IMR-90 (cell line): ENCODE data around the gene SYNRG. TPM values are rescaled to one million over a fixed set of nuclear protein-coding genes. Genes with fewer than 3 reads are reported as not detected.

Experiments
- ATAC-seq: fragments of 200-7000 bp; cut with Tn5 transposase; 2 replicates; pipeline ENCODE4 v1.9.1; 2020; ENCODE audit warnings: low read depth, mild to moderate bottlenecking, moderate library complexity
- BruUV-seq: library from RNA; stranded (reverse); fragments of 400-500 nt; replicated peaks from 2 replicates; lab custom pipeline; 2021; lab: Mats Ljungman, UMichigan
- CTCF ChIA-PET: fragments of 300-600 bp; formaldehyde crosslinking; extraction: SDS; loops from one replicate; lab custom pipeline; 2021; ENCODE audit warnings: antibody characterized with exemption; lab: Yijun Ruan, JAX
- POLR2A ChIA-PET: fragments of 300-600 bp; sonication (Branson Sonifier 250); formaldehyde crosslinking; loops from one replicate; lab custom pipeline; 2022; ENCODE audit warnings: antibody characterized with exemption; ENCODE audit not compliant: unreplicated experiment; lab: Charles Lee
- DNase-seq: peaks from one replicate; pipeline ENCODE4 v3.0.0; 2013
- H2AFZ ChIP-seq: replicated peaks from 2 replicates; pipeline ENCODE3; 2013; ENCODE audit warnings: low read length, mild to moderate bottlenecking; ENCODE audit not compliant: poor library complexity
- H2AK5ac ChIP-seq: 2 replicates; pipeline ENCODE4 v1.6.1; 2013; ENCODE audit warnings: low read depth, low read length, inconsistent platforms
- H2AK9ac ChIP-seq: replicated peaks from 2 replicates; pipeline ENCODE3; 2013; ENCODE audit warnings: mild to moderate bottlenecking, low read depth, low read length, moderate library complexity; ENCODE audit not compliant: poor library complexity
- H2BK120ac ChIP-seq: 2 replicates; pipeline ENCODE4 v1.6.1; 2013; ENCODE audit warnings: low read depth, low read length, inconsistent platforms
- H2BK15ac ChIP-seq: 3 replicates; pipeline ENCODE4 v1.6.1; 2013; ENCODE audit warnings: low read depth, low read length, inconsistent platforms
- H2BK20ac ChIP-seq: 2 replicates; pipeline ENCODE4 v1.6.1; 2013; ENCODE audit warnings: low read depth, mild to moderate bottlenecking, inconsistent platforms, low read length, moderate library complexity
- H2BK5ac ChIP-seq: 2 replicates; pipeline ENCODE4 v1.6.1; 2013; ENCODE audit warnings: mild to moderate bottlenecking, low read depth, low read length, inconsistent platforms; ENCODE audit not compliant: poor library complexity, severe bottlenecking
- H3K14ac ChIP-seq: replicated peaks from 2 replicates; pipeline ENCODE4 v1.6.1; 2013; ENCODE audit warnings: low read depth, low read length, inconsistent platforms
- H3K18ac ChIP-seq: 2 replicates; pipeline ENCODE4 v1.6.1; 2013; ENCODE audit warnings: low read depth, low read length, control low read depth
- H3K23ac ChIP-seq: 2 replicates; pipeline ENCODE4 v1.6.1; 2013; ENCODE audit warnings: low read depth, low read length, inconsistent platforms
- H3K27ac ChIP-seq: 2 replicates; pipeline ENCODE4 v1.5.1; 2013; ENCODE audit warnings: mild to moderate bottlenecking, control low read depth, low read length; ENCODE audit not compliant: insufficient read depth
- H3K27me3 ChIP-seq: 2 replicates; pipeline ENCODE4 v1.6.1; 2013; ENCODE audit warnings: low read length; ENCODE audit not compliant: control insufficient read depth, insufficient read depth
- H3K36me3 ChIP-seq: 2 replicates; pipeline ENCODE4 v1.6.1; 2013; ENCODE audit warnings: low read length, mixed read lengths; ENCODE audit not compliant: control insufficient read depth, insufficient read depth
- H3K4ac ChIP-seq: 2 replicates; pipeline ENCODE4 v1.6.1; 2013; ENCODE audit warnings: low read depth, low read length, inconsistent platforms
- H3K4me1 ChIP-seq: 2 replicates; pipeline ENCODE4 v1.6.1; 2013; ENCODE audit warnings: low read length, mixed read lengths; ENCODE audit not compliant: control insufficient read depth, insufficient read depth
- H3K4me2 ChIP-seq: 2 replicates; pipeline ENCODE4 v1.6.1; 2013; ENCODE audit warnings: low read depth, mild to moderate bottlenecking, control low read depth, low read length, moderate library complexity
- H3K4me3 ChIP-seq: 2 replicates; pipeline ENCODE4 v1.5.1; 2013; ENCODE audit warnings: low read depth, mild to moderate bottlenecking, control low read depth, low read length, moderate library complexity; ENCODE audit not compliant: insufficient read depth
- H3K56ac ChIP-seq: 2 replicates; pipeline ENCODE4 v1.6.1; 2013; ENCODE audit warnings: low read length, inconsistent platforms; ENCODE audit not compliant: insufficient read depth; ENCODE audit errors: extremely low read depth
- H3K79me1 ChIP-seq, 2 experiments: 2 replicates each; pipeline ENCODE4 v1.6.1; 2013; ENCODE audit warnings: low read length in 2 of 2, inconsistent platforms in 1 of 2, low read depth in 1 of 2
- H3K9ac ChIP-seq: 2 replicates; pipeline ENCODE4 v1.6.1; 2013; ENCODE audit warnings: low read depth, low read length, control low read depth
- H3K9me1 ChIP-seq: 2 replicates; pipeline ENCODE4 v1.6.1; 2013; ENCODE audit warnings: low read length, inconsistent platforms; ENCODE audit not compliant: insufficient read depth
- H3K9me3 ChIP-seq: 2 replicates; pipeline ENCODE4 v1.6.1; 2013; ENCODE audit warnings: low read length; ENCODE audit not compliant: control insufficient read depth, insufficient read depth
- H4K20me1 ChIP-seq: 2 replicates; pipeline ENCODE4 v1.6.1; 2013; ENCODE audit warnings: low read length, inconsistent platforms; ENCODE audit not compliant: insufficient read depth
- H4K5ac ChIP-seq: 2 replicates; pipeline ENCODE4 v1.6.1; 2013; ENCODE audit warnings: mild to moderate bottlenecking, low read depth, low read length, control low read depth
- H4K8ac ChIP-seq, 2 experiments: 2 replicates each; pipeline ENCODE4 v1.6.1; 2013; ENCODE audit warnings: low read depth in 2 of 2, low read length in 2 of 2, control low read depth in 1 of 2, inconsistent platforms in 1 of 2
- H4K91ac ChIP-seq: 2 replicates; pipeline ENCODE4 v1.6.1; 2013; ENCODE audit warnings: low read depth, low read length, inconsistent platforms; ENCODE audit not compliant: insufficient read depth
- CHD1 ChIP-seq: IDR thresholded peaks from 2 replicates; pipeline ENCODE4 v1.6.1; 2012; ENCODE audit warnings: low read depth, low read length, improper control_type of control experiment
- CTCF ChIP-seq: conservative IDR thresholded peaks from 2 replicates; pipeline ENCODE4 v1.5.1; 2012; ENCODE audit warnings: mild to moderate bottlenecking, low read depth, low read length, improper control_type of control experiment
- NFE2L2 ChIP-seq: fragments of 150-350 bp; IDR thresholded peaks from 2 replicates; pipeline ENCODE4 v1.6.1; 2016; ENCODE audit warnings: low read depth, mild to moderate bottlenecking, low read length
- POLR2A ChIP-seq: IDR thresholded peaks from 2 replicates; pipeline ENCODE4 v1.6.1; 2012; ENCODE audit warnings: mild to moderate bottlenecking, low read depth, low read length
- RAD21 ChIP-seq: IDR thresholded peaks from 2 replicates; pipeline ENCODE4 v1.6.1; 2012; ENCODE audit warnings: low read length, improper control_type of control experiment
- RFX5 ChIP-seq: IDR thresholded peaks from 2 replicates; pipeline ENCODE4 v1.8.0; 2012; ENCODE audit warnings: low read depth, mild to moderate bottlenecking, low read length, moderate library complexity
- WGBS, 2 experiments: methylation state at CpG; one replicate each; pipeline versions ENCODE4 v1.1.5 to v1.1.7; 2013; ENCODE audit warnings: missing lambda C conversion rate in 2 of 2; ENCODE audit not compliant: insufficient read length in 1 of 2; ENCODE audit errors: extremely low coverage in 2 of 2; 5-methylcytosine and 5-hydroxymethylcytosine counted together
- dilution Hi-C: fragments of 300-500 bp; cut with HindIII; formaldehyde crosslinking; loops from one replicate; pipeline ENCODE4 v1.14.3; 2018; ENCODE audit warnings: low sequenced_read_pairs; ENCODE audit not compliant: unreplicated experiment
- in situ Hi-C: fragments of 300-500 bp; cut with MboI; formaldehyde crosslinking; loops from 3 replicates; pipeline ENCODE4 v1.14.3; 2019; ENCODE audit warnings: low sequenced_read_pairs, inconsistent platforms, mixed read lengths
- intact Hi-C: fragments of 100-400 bp; cut with micrococcal nuclease; formaldehyde crosslinking; loops from 2 replicates; pipeline ENCODE4 v1.10.0; 2022
- polyA plus RNA-seq, 3 experiments: library from polyadenylated mRNA; depleted of rRNA; stranded (reverse); fragments of >200 nt; gene quantifications; 2 replicates each; pipeline ENCODE4 v1.2.3, GENCODE V29; 2012; ENCODE audit warnings: low replicate concordance in 1 of 3
- total RNA-seq: library from RNA; depleted of rRNA; stranded (reverse); fragments of >200 nt; gene quantifications from 2 replicates; pipeline ENCODE4 v1.2.3, GENCODE V29; 2012

Gene SYNRG
- total and polyA plus RNA-seq, 2 of the 4 experiments (the other 2 are of a cell fraction), result 11.7 to 15.2 TPM

DNA sequence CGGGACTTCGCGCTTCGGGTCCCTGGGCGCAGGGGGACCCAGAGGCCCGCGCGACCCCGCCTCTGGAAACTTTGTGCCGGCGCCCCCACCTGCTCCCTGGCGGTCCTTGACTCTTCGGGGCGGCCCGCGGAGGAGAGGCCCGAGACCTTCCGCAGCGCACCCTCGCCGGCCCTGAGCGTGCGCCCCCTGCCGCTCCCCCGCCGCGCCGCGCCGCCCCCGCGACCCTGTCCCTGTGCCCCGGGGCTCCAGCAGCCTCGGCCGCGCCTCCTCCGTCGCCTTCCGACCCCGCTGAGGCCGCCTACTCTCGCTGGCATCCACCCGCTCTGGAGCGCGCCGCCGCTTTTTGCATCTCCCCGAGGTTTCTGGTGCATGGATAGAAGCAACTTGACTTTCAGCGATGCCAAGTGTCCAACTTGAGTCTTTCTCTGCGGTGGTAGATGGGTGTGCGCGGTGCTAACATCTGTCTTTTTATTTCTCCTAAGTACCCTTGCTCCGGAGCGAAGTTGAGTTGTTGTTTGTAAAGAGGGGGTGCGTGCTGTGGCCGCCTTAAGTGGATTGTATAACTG is 119.1 kb downstream of the SYNRG start:
- peak overlapping the region; percentile 92; the same call in 1 of the 2 replicates for H3K56ac ChIP-seq
- 0% methylated on average over 12 of the region's 56 CpGs; no CpG with 5 or more reads in 1 of the 2 experiments for WGBS, 2 experiments
- peak overlapping the region; percentile 58; the same call in 1 of the 2 replicates for H2BK120ac ChIP-seq
- no peaks in the 10 kb centered on the region for H3K9me3 ChIP-seq
- H3K36me3 ChIP-seq, result no peaks in the 10 kb centered on the region
- peak overlapping the region; percentile 92; the same call in 1 of the 2 replicates for H2AK5ac ChIP-seq
- TF ChIP-seq NFE2L2 (no peak), RAD21 (peak; percentile 29), CHD1 (no peak), CTCF (peak; percentile 37), RFX5 (no peak), POLR2A (0 out of 2 replicates have a peak, but pooled peaks have one; percentile 6)
- H3K4me1 ChIP-seq, result peaks cover 15% of the 10 kb centered on the region
- peaks cover 44% of the 10 kb centered on the region for H4K20me1 ChIP-seq
- H3K14ac ChIP-seq, result peak overlapping the region; percentile 97
- ChIA-PET CTCF (interaction anchor here (0.6 kb wide), 1 partner anchor 13 kb away, joined by 3 read pairs; no protein-coding TSS in a partner anchor), POLR2A (interaction anchor here (0.6 kb wide), 1 partner anchor 13 kb away, joined by 3 read pairs; no protein-coding TSS in a partner anchor)
- 0 out of 3 replicates have a peak overlapping the region, but pooled peaks have one; percentile 1 for H2BK15ac ChIP-seq
- peak overlapping the region; percentile 87 for H3K4ac ChIP-seq
- DNase-seq (peak; percentile 45), ATAC-seq (peak; percentile 28)
- peak overlapping the region; percentile 79 for H2BK5ac ChIP-seq
- peak overlapping the region; percentile 86 for H3K27ac ChIP-seq
- H3K18ac ChIP-seq, result peak overlapping the region; percentile 17; the same call in 1 of the 2 replicates
- no peaks in the 10 kb centered on the region for H3K27me3 ChIP-seq
- no TSS peak for BruUV-seq
- no peak overlapping the region for H4K5ac ChIP-seq
- peak overlapping the region; percentile 95 for H3K23ac ChIP-seq
- peak overlapping the region; percentile 68 for H3K9ac ChIP-seq
- H2AK9ac ChIP-seq, result peak overlapping the region; percentile 88
- in situ Hi-C loops (no loop called here), intact Hi-C loops (loop anchor here (2.0 to 5.0 kb wide), 3 partner anchors 43 to 888 kb away; partner anchors contain the start of genes ACACA, MRM1 and TADA2A), dilution Hi-C loops (no loop called here)
- peaks cover 0 to 48% of the 10 kb centered on the region in 2 experiments; a peak in 2 of 4 replicates for H3K79me1 ChIP-seq
- no peak overlapping the region for H2BK20ac ChIP-seq
- H3K4me2 ChIP-seq, result peak overlapping the region; percentile 84
- H2AFZ ChIP-seq, result peak overlapping the region; percentile 25
- H4K8ac ChIP-seq, result peak overlapping the region; percentile 9 to 25; a peak in 2 of 4 replicates
- peak overlapping the region; percentile 95 for H4K91ac ChIP-seq
- H3K9me1 ChIP-seq, result peaks cover 10% of the 10 kb centered on the region
- H3K4me3 ChIP-seq, result peak overlapping the region; percentile 95
